Stimulated activated CD8-positive, alpha-beta memory T cell treated with anti-CD3 and anti-CD28 coated beads, Interleukin-4, amount 100 ng/mL, for 1 hour (primary cell): ENCODE results near the gene MARCKSL1.

ENCODE experiments used
- DNase-seq, 2 donors: peaks; one replicate each; pipeline ENCODE4 v3.0.0-alpha.2; 2020; ENCODE audit warnings: low read depth in 2 of 2, low spot score in 1 of 2

MARCKSL1 gene

GRCh38 chr1:32353431-32353830 is 17.4 kb upstream of the MARCKSL1 start:
- no peak for DNase-seq

GRCh38 chr1:32352831-32353383 is 16.9 kb upstream of the MARCKSL1 start:
- DNase-seq, result no peak

- no peak for DNase-seq
Observed at GRCh38 chr1:32352239-32352745, 16.3 kb upstream of the MARCKSL1 start.

- DNase-seq, result peak; percentile 70 to 83
Observed at GRCh38 chr1:32351399-32352238, 15.6 kb upstream of the MARCKSL1 start.

GRCh38 chr1:32350785-32351398 is 14.9 kb upstream of the MARCKSL1 start:
- DNase-seq, result peak; percentile 61 to 62

- no peak for DNase-seq
Observed at GRCh38 chr1:32349211-32349708, 13.2 kb upstream of the MARCKSL1 start.

GRCh38 chr1:32346532-32347157 is 10.6 kb upstream of the MARCKSL1 start:
- no peak for DNase-seq

- DNase-seq, result no peak
Observed at GRCh38 chr1:32345289-32345827, 9.3 kb upstream of the MARCKSL1 start.

- no peak for DNase-seq
Observed at GRCh38 chr1:32342704-32343103, 6.7 kb upstream of the MARCKSL1 start.

- no peak for DNase-seq
Observed at GRCh38 chr1:32341971-32342370, 5.9 kb upstream of the MARCKSL1 start.

GRCh38 chr1:32341186-32341757 is 5.2 kb upstream of the MARCKSL1 start:
- no peak for DNase-seq

GRCh38 chr1:32339363-32339978 is 3.4 kb upstream of the MARCKSL1 start:
- no peak for DNase-seq

- no peak for DNase-seq
Observed at GRCh38 chr1:32338637-32339145, 2.7 kb upstream of the MARCKSL1 start.

GRCh38 chr1:32337855-32338636 is 2.0 kb upstream of the MARCKSL1 start:
- no peak for DNase-seq

GRCh38 chr1:32336963-32337675 is 1.1 kb upstream of the MARCKSL1 start:
- no peak for DNase-seq

- DNase-seq, result no peak
Observed at GRCh38 chr1:32336591-32336932, 529 bp upstream of the MARCKSL1 start.

GRCh38 chr1:32335535-32335789 is 571 bp downstream of the MARCKSL1 start:
- DNase-seq, result no peak

- DNase-seq, result peak in 1 of 2 donors; percentile 35
Observed at GRCh38 chr1:32334864-32335534, 1.0 kb downstream of the MARCKSL1 start.
